ENCODE results near the gene SLC4A5.

DNA sequence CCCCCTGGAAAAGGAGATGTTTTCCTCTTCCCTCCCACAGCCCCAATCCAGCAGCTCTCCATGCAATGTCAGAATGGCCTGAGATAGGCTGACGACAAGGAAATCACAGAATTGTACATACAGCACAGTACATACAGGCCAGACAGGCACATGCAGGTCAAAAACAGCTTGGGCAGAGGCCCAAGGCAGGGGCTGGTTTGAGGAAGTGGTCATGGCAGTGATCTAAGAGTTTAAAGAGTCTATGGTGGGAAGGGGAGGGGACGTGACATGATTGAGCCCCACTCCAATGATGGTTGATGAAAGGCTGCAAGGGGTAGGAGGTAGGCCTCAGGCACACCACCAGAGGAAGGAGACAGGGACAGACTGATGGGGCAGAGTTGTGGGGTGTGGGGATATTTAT is 32.6 kb upstream of the SLC4A5 start:
- TF ChIP-seq YY1 (IDR thresholded peaks at IDR 0.05; ENCODE audit: insufficient read depth, insufficient read length) (no peak), ZNF274 (IDR thresholded peaks at IDR 0.05; ENCODE audit: low read depth, low read length) (no peak)

Data from NT2/D1 (cell line).